ENCODE data around the gene RGS9. TPM values are rescaled to one million over a fixed set of nuclear protein-coding genes. Genes with fewer than 3 reads are reported as not detected.
A peak's percentile ranks its signal among the peaks of the same experiment; 100 is the strongest.

RGS9 gene
- total RNA-seq, 1 experiment from 2014 or later, result 0.49 TPM

DNA sequence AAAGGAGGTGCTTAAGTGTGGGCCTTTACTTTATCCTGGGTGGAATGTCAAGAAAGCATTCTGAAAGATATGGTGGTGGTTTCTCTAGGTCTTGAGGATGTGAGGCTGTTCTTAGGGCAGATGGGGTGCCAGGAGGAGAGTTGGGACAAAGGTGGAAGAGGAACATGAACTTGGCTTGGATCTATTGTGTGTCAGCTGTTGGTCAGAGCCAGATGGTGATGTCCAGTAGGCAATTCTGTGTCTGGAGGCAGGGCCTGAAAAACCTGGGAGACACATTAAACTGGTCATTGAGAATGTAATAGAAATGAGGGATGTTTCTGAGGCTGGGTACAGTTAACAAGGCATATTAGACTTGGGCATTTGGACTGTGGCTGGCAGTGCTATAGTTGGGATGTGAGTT, 32.6 kb upstream of the RGS9 start:
- Mint-ChIP-seq H3K36me3 (ENCODE audit: insufficient read depth, unreplicated experiment) (no peaks in the 10 kb centered on the region), H3K9me3 (ENCODE audit: unreplicated experiment) (no peaks in the 10 kb centered on the region)

DNA sequence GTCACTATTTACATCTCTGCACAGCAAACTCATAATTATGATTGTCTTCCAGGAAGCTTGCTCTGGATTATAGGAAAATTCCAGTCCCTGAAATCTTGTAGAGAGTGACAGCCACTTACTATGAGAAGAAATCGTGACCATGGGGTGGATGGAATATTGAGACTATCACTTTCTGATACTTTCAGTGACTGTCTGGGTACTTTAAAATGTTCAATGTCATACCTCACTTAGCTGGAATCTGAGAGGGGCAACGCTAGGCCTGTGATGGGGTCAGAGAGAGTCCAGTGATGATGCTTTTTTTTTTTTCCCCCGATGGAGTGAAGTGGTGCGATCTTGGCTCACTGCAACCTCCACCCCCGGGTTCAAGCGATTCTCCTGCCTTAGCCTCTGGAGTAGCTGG, 32.2 kb upstream of the RGS9 start:
- Mint-ChIP-seq H3K9me3 (ENCODE audit: unreplicated experiment) (no peaks in the 10 kb centered on the region), H3K27me3 (ENCODE audit: insufficient read depth, unreplicated experiment) (no peaks in the 10 kb centered on the region), H3K4me3 (ENCODE audit: unreplicated experiment) (no peak overlapping the region), H3K27ac (ENCODE audit: low read depth, unreplicated experiment) (peak overlapping the region; percentile 28), H3K4me1 (ENCODE audit: insufficient read depth, unreplicated experiment) (peaks cover 42% of the 10 kb centered on the region), H3K36me3 (ENCODE audit: insufficient read depth, unreplicated experiment) (no peaks in the 10 kb centered on the region)
- BruUV-seq (replicated peaks), result no TSS peak
- ChIA-PET POLR2A (interaction anchor here (0.9 to 12.4 kb wide), 5 partner anchors 31 to 130 kb away, joined by 3 to 256 read pairs (median 22); partner anchors contain the start of genes GNA13 and RGS9), CTCF (interaction anchor here (0.6 to 0.9 kb wide), 4 partner anchors 17 to 649 kb away, joined by 3 to 4 read pairs (median 3); no protein-coding TSS in a partner anchor)
- no peak for DNase-seq (ENCODE audit: unreplicated experiment)
- TF ChIP-seq, protein P1, sequence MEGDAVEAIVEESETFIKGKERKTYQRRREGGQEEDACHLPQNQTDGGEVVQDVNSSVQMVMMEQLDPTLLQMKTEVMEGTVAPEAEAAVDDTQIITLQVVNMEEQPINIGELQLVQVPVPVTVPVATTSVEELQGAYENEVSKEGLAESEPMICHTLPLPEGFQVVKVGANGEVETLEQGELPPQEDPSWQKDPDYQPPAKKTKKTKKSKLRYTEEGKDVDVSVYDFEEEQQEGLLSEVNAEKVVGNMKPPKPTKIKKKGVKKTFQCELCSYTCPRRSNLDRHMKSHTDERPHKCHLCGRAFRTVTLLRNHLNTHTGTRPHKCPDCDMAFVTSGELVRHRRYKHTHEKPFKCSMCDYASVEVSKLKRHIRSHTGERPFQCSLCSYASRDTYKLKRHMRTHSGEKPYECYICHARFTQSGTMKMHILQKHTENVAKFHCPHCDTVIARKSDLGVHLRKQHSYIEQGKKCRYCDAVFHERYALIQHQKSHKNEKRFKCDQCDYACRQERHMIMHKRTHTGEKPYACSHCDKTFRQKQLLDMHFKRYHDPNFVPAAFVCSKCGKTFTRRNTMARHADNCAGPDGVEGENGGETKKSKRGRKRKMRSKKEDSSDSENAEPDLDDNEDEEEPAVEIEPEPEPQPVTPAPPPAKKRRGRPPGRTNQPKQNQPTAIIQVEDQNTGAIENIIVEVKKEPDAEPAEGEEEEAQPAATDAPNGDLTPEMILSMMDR (IDR thresholded peaks at IDR 0.05; ENCODE audit: unreplicated experiment), result no peak
- intact Hi-C loops (cut with micrococcal nuclease), result no loop called here

More for the DNA sequence above, 32.6 kb upstream of the RGS9 start:
- ChIA-PET POLR2A (interaction anchor here (0.9 to 12.4 kb wide), 4 partner anchors 44 to 129 kb away, joined by 3 to 256 read pairs (median 18); partner anchors contain the start of gene GNA13), CTCF (interaction anchor here (0.5 to 0.9 kb wide), 3 partner anchors 17 to 51 kb away, joined by 3 to 4 read pairs (median 3); no protein-coding TSS in a partner anchor)
- no peak overlapping the region for H3K4me3 Mint-ChIP-seq (ENCODE audit: unreplicated experiment)
- intact Hi-C loops (cut with micrococcal nuclease), result no loop called here
- H3K27me3 Mint-ChIP-seq (ENCODE audit: insufficient read depth, unreplicated experiment), result no peaks in the 10 kb centered on the region
- BruUV-seq (replicated peaks), result no TSS peak
- no peak for DNase-seq (ENCODE audit: unreplicated experiment)
- peak overlapping the region; percentile 28 for H3K27ac Mint-ChIP-seq (ENCODE audit: low read depth, unreplicated experiment)
- peaks cover 47% of the 10 kb centered on the region for H3K4me1 Mint-ChIP-seq (ENCODE audit: insufficient read depth, unreplicated experiment)
- TF ChIP-seq, protein P1 (IDR thresholded peaks at IDR 0.05; ENCODE audit: unreplicated experiment), result no peak

DNA sequence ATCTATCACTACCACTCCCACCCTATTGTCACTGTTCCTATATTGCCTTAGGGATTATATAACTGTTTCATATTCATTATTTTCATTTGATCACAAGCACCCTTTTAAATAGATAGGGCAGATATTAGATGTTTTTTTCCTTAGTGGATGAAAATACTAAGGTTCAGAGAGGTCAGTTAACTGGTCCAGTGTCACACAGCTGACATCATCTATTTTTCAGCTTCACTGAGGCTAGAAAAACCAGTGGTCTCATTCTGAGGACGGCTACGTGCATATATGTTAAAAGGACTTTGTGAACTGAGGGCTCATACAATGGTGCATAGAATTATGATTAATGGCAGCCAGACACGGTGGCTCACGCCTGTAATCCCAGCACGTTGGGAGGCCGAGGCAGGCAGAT, 29.0 kb upstream of the RGS9 start:
- no peaks in the 10 kb centered on the region for H3K36me3 Mint-ChIP-seq (ENCODE audit: insufficient read depth, unreplicated experiment)
- intact Hi-C loops (cut with micrococcal nuclease), result no loop called here
- ChIA-PET CTCF (interaction anchor here (1.4 to 1.7 kb wide), 2 partner anchors 45 to 47 kb away, joined by 3 to 4 read pairs; no protein-coding TSS in a partner anchor), POLR2A (interaction anchor here (0.9 to 12.4 kb wide), 5 partner anchors 12 to 128 kb away, joined by 3 to 256 read pairs (median 10); partner anchors contain the start of gene GNA13)
- H3K4me1 Mint-ChIP-seq (ENCODE audit: insufficient read depth, unreplicated experiment), result peaks cover 35% of the 10 kb centered on the region
- H3K4me3 Mint-ChIP-seq (ENCODE audit: unreplicated experiment), result no peak overlapping the region
- no peaks in the 10 kb centered on the region for H3K27me3 Mint-ChIP-seq (ENCODE audit: insufficient read depth, unreplicated experiment)
- H3K27ac Mint-ChIP-seq (ENCODE audit: low read depth, unreplicated experiment), result peak overlapping the region; percentile 67
- TF ChIP-seq, protein P1 (IDR thresholded peaks at IDR 0.05; ENCODE audit: unreplicated experiment), result no peak
- H3K9me3 Mint-ChIP-seq (ENCODE audit: unreplicated experiment), result no peaks in the 10 kb centered on the region
- no peak for DNase-seq (ENCODE audit: unreplicated experiment)
- BruUV-seq (replicated peaks), result no TSS peak

DNA sequence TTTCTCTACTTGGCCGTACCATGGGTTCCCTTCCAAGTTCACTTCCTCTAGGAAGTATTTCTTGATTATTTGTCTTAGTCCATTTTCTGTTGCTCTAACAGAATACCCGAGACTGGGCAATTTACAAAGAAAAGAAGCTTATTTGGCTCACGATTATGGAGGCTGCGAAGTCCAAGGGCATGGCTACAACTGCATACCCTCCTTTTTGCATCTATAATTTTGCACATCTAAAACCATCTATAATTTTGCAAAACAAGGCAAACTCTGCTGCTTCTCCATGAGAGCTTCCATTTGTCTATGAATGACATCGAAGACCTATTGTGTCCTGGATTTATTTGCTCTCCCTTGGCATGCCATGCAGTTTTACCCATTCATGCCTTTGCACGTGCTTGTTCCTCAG, 27.6 kb upstream of the RGS9 start:
- Mint-ChIP-seq H3K9me3 (ENCODE audit: unreplicated experiment) (no peaks in the 10 kb centered on the region), H3K27ac (ENCODE audit: low read depth, unreplicated experiment) (no peak overlapping the region), H3K27me3 (ENCODE audit: insufficient read depth, unreplicated experiment) (no peaks in the 10 kb centered on the region), H3K36me3 (ENCODE audit: insufficient read depth, unreplicated experiment) (no peaks in the 10 kb centered on the region), H3K4me1 (ENCODE audit: insufficient read depth, unreplicated experiment) (peaks cover 26% of the 10 kb centered on the region), H3K4me3 (ENCODE audit: unreplicated experiment) (no peak overlapping the region)
- BruUV-seq (replicated peaks), result no TSS peak
- TF ChIP-seq, protein P1 (IDR thresholded peaks at IDR 0.05; ENCODE audit: unreplicated experiment), result no peak
- ChIA-PET CTCF (interaction anchor here (0.5 to 0.8 kb wide), 4 partner anchors 28 to 1322 kb away, joined by 3 to 9 read pairs (median 4); partner anchors contain the start of gene RGS9), POLR2A (interaction anchor here (1.9 kb wide), 1 partner anchor 14 kb away, joined by 9 read pairs; no protein-coding TSS in a partner anchor)
- DNase-seq (ENCODE audit: unreplicated experiment), result no peak
- intact Hi-C loops (cut with micrococcal nuclease), result no loop called here
